KOPT-K1 (cell line): Measurements from ENCODE around the gene RAPGEF3.

ENCODE experiments used
- H3K27ac ChIP-seq: fragments of 200-600 bp; sonication (generic); 2 replicates; pipeline ENCODE4 v1.5.1; 2016; ENCODE audit warnings: antibody characterized with exemption, mild to moderate bottlenecking, low read depth, low read length; ENCODE audit not compliant: poor library complexity, severe bottlenecking
- H3K36me3 ChIP-seq: fragments of 200-600 bp; sonication (generic); 2 replicates; pipeline ENCODE4 v1.5.1; 2017; ENCODE audit warnings: antibody characterized with exemption, mild to moderate bottlenecking, low read length, moderate library complexity; ENCODE audit not compliant: insufficient read depth
- H3K9me3 ChIP-seq: fragments of 200-600 bp; sonication (generic); 2 replicates; pipeline ENCODE4 v1.5.1; 2017; ENCODE audit warnings: antibody characterized with exemption, low read length, mild to moderate bottlenecking; ENCODE audit not compliant: insufficient read depth, poor library complexity, severe bottlenecking

RAPGEF3 gene

DNA sequence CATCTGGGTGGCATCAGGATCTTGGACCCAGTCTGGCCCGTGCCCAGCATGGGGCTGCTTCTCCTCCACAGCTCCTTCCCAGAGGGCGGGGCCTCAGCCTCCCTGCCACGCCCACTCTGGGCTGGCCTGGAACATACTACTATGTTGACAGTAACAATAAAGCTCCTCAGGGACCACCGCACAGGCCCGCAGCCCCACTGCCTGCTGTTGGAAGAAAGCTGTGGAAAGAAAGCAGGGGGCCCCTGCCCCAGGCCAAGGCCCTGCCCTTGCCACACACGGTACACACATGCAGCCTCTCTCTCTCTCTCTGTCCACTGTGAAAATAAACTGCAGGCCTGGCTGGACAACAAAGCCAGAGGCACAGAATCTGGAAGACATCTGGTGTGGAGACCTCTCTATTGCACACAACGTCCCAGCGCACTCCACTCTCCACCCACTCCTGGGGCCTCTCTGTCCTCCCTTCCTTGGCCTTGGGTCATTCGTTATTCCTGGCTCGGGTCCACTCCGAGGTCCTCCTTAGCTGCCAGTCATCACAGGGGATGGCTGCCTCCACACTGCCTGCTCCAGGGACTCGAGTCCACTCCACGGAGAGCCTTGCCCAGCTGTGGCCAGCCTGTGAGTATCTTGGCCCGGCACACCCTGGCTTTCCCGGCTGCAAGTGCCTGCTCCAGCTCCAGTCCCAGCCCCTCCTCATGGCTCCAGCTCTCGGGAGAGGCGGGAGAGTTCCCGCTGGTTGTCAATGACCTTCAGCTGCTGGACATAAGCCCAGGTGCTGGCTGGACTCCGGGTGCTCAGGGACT, 21.6 kb downstream of the RAPGEF3 start:
- no peak overlapping the region for H3K27ac ChIP-seq
- H3K9me3 ChIP-seq, result no peaks in the 10 kb centered on the region
- H3K36me3 ChIP-seq, result no peaks in the 10 kb centered on the region

DNA sequence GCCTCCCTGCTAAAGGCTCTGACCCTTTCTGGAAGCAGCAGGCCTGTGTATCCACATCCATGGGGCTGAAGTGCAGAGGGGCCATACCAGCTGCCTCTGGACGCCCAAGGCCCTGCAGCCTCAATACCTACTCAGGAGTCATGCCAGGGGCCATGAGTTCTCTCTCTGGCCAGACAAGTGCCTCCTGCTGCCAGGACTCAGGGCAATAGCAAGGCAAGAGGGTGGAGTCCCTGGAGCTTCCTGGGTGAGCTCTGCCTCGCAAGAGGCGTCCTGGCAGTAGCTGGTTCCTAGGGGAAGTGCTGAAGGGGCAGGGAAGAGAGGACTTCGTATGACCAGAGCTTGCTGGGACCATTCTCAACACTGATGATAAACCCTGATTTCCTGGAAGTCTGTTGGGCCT, 22.5 kb downstream of the RAPGEF3 start:
- no peaks in the 10 kb centered on the region for H3K9me3 ChIP-seq
- H3K36me3 ChIP-seq, result no peaks in the 10 kb centered on the region
- no peak overlapping the region for H3K27ac ChIP-seq

DNA sequence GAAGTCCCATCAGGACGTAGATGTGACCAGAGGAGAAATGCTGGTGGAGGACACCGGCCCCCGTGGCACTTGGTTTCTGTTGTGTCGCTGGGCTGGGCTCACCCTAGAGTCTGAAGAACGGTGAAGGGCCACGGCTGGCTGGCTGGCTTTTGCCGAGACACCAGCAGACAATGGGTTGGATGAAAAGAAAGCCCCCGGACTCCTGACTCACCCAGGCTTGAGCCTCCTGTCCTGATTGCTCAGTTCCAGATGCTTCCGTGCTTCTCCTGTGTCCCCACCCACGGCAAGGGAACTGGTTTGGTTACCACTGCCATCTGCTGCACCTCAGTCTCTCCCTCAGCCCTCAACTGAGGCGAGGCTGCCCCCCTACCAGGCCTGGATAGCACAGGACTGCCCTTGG, 23.0 kb downstream of the RAPGEF3 start:
- no peaks in the 10 kb centered on the region for H3K9me3 ChIP-seq
- H3K36me3 ChIP-seq, result no peaks in the 10 kb centered on the region
- H3K27ac ChIP-seq, result no peak overlapping the region

DNA sequence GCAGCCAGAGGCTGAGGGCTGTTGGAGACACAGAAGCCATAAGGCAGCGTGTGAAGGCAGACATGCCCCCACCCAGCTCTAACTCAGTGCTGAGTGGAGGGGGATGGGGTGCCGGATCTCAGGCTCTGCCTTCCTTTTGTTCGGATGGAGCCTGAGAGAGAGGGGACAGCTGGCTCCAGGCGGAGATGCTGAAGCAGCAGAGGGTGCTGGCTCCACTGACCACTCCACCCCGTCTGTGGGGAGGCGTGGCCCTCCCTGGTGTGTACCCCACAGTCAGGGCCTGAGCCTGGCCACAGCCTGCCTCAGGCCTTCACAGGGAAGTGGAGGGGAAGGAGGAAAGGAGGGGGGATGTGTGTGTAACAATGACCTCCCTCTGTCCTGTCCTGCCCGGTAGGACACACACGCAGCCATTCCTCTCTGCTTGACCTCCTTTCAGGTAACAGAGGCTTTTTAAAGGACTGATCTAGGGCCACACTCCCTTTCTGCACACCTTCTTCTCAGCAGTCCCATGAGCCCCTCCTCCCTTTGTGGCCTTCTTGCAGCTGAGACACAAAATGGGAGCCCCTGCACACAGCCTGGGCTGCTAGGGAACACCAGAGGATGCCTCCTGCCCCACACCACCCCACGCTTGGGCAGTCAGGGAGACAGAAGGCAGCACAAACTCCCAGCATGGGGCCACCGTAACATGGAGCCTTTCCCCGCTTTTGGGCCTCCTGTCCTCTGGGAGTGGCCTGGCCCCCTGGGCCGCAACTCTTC, 23.8 kb downstream of the RAPGEF3 start:
- no peaks in the 10 kb centered on the region for H3K36me3 ChIP-seq
- no peak overlapping the region for H3K27ac ChIP-seq
- no peaks in the 10 kb centered on the region for H3K9me3 ChIP-seq

DNA sequence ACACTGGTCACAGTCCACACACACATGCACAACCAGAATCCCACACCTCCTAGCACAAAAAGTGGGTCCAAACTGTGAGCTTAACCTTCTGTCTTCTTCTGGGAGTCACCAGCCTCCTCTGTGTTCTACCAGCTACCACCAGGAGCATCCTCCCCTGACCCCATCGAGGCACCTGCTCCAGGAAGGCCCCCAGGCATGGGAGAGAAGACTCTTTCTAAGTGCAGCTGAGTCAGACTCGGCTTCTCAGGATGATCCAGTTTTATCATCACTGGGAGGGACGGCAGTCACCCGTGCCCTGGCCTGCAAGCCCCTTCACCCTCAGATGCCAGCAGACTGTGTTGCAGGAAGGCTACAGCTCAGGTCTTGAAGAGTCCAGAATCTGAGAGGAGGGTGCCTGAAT, 25.5 kb downstream of the RAPGEF3 start:
- H3K9me3 ChIP-seq, result no peaks in the 10 kb centered on the region
- no peak overlapping the region for H3K27ac ChIP-seq
- H3K36me3 ChIP-seq, result no peaks in the 10 kb centered on the region

DNA sequence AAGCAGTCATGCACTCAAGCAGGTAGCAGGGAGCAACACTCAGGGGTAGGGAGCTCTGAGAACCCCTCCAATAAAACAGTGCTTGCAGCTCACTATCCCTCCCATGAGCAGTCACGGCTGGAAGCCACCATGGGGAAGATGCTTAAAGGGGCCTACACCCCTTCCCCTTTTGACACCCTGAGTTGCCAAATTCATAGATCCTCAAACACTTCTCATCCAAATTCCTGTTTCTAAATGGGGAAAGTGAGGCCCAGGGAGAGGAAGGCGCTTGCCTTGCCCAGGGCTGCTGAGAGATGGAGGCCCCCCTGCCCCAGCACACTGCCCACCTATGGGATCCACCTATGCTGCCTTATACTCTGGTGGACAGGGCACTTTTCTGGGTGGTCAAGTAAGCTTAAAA, 26.2 kb downstream of the RAPGEF3 start:
- Histone ChIP-seq H3K27ac (no peak overlapping the region), H3K9me3 (no peaks in the 10 kb centered on the region), H3K36me3 (no peaks in the 10 kb centered on the region)

GRCh38 chr12:47731723-47732122, 27.0 kb downstream of the RAPGEF3 start:
- Histone ChIP-seq H3K36me3 (no peaks in the 10 kb centered on the region), H3K27ac (no peak overlapping the region), H3K9me3 (no peaks in the 10 kb centered on the region)

GRCh38 chr12:47730341-47730744, 28.3 kb downstream of the RAPGEF3 start:
- H3K9me3 ChIP-seq, result no peaks in the 10 kb centered on the region
- H3K27ac ChIP-seq, result no peak overlapping the region
- H3K36me3 ChIP-seq, result no peaks in the 10 kb centered on the region

DNA sequence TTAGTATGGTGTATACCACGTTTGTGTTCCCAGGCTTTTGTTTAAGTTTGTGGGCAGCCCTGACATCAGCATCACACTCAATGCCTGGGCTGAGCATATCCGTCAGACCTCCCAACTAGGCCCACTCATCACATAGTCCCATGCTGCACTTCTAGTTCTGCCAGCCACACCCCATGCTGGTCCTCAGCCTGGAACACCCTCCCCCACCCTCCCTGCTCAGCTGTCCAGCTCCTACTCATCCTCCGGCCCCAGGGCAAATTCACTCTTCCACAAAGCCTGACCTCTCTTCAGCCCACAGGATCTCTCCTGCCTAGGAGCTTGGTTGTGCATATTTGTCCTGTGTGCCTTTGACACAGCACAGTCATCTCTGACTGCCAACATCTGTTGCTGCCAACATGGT, 29.4 kb downstream of the RAPGEF3 start:
- no peaks in the 10 kb centered on the region for H3K36me3 ChIP-seq
- H3K9me3 ChIP-seq, result no peaks in the 10 kb centered on the region
- no peak overlapping the region for H3K27ac ChIP-seq

- Histone ChIP-seq H3K36me3 (no peaks in the 10 kb centered on the region), H3K27ac (no peak overlapping the region), H3K9me3 (no peaks in the 10 kb centered on the region)
Observed at GRCh38 chr12:47725893-47726292, 32.8 kb downstream of the RAPGEF3 start.

- no peaks in the 10 kb centered on the region for H3K9me3 ChIP-seq
- no peak within 1 kb of the TSS for H3K27ac ChIP-seq
- no peaks in the 10 kb centered on the region for H3K36me3 ChIP-seq
Observed at GRCh38 chr12:47725091-47725772, 33.4 kb downstream of the RAPGEF3 start, which contains the start of gene ENDOU. Gene ENDOU (minus strand): TSS chr12:47725490. CDS start chr12:47725413, 77 bp downstream.

DNA sequence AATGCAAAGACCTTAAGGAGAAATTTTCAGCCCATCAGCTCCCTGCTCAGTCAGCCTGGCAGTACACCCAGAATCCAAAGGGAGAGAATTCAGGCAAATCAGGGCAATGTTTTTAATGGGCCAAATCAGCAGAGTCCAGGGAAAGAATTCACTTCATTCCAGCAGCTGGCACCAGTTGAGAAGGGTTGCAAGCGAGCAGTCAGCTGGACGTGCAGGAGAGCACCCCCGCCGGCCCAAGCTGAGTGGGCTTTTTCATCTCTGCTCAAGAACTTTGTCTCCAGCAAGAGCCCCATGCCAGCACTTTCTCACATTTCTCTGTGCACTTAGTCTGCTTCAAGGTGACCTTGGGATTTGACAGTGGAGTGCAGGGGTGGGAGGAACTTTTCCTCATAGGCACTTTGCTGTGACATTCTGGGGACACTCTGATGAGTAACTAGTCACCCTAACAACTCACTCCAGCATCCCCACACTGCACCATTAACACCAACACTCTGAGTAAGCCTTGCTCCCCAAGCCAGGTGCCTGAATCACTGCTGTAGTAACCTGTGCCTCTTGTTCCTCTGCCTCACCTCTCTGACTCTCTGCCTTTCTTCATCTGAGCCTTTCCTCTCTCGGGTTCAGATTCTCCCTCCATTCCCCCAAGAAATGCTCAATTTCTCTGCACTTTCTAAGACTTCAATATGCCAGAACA, 35.6 kb downstream of the RAPGEF3 start:
- H3K27ac ChIP-seq, result no peak overlapping the region
- no peaks in the 10 kb centered on the region for H3K9me3 ChIP-seq
- no peaks in the 10 kb centered on the region for H3K36me3 ChIP-seq

GRCh38 chr12:47722136-47722834, 36.4 kb downstream of the RAPGEF3 start:
- Histone ChIP-seq H3K27ac (no peak overlapping the region), H3K36me3 (no peaks in the 10 kb centered on the region), H3K9me3 (no peaks in the 10 kb centered on the region)

DNA sequence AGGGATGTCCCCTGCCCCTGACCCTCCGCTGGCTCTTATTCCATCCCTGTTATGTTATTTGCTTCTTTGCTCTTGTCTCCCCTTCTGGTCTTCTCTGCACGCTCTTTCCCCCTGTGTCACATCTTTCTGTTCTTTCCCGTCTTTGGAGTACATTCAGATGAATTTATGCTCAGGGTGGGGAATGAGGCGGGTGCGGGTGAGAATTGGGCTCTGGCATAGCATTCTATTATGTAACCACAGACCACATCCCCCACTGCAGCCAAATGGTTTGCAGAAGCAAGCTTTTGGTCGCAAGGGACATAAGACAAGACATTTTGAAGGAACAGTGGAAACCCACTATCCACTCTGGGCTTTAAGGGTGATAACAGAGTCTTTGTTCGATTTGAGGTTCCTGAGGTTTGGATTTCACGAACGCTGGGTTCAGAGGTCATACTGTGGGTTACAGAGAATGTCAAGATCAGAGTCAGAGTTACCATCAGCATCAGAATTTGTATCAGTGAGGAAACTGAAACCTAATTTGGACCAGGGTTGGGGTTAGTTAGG, 37.2 kb downstream of the RAPGEF3 start:
- Histone ChIP-seq H3K27ac (no peak overlapping the region), H3K36me3 (no peaks in the 10 kb centered on the region), H3K9me3 (no peaks in the 10 kb centered on the region)
